ENCODE results near the gene ARHGAP21. TPM values are rescaled to one million over a fixed set of nuclear protein-coding genes. Genes with fewer than 3 reads are reported as not detected.

Gene ARHGAP21
- total and polyA plus RNA-seq, 2 experiments from 2014 or later: 15.3 to 44.5 TPM

- H3K36me3 ChIP-seq (ENCODE audit: insufficient read depth): no peaks in the 10 kb centered on the region
- Mint-ChIP-seq H3K4me3 (no peak overlapping the region), H3K36me3 (ENCODE audit: low read depth) (no peaks in the 10 kb centered on the region), H3K9me3 (no peaks in the 10 kb centered on the region), H3K4me1 (peaks cover 26% of the 10 kb centered on the region), H3K27me3 (ENCODE audit: insufficient read depth, low read depth, poor library complexity) (peaks cover 8% of the 10 kb centered on the region), H3K27ac (no peak overlapping the region)
- no peaks in the 10 kb centered on the region for H3K27me3 ChIP-seq (ENCODE audit: insufficient read depth)
- H3K9me2 ChIP-seq (ENCODE audit: insufficient read depth): no peaks in the 10 kb centered on the region
- no peak overlapping the region for H3K4me3 ChIP-seq
- H2AFZ ChIP-seq: no peak overlapping the region
- no peaks in the 10 kb centered on the region for H4K20me1 ChIP-seq (replicated peaks; ENCODE audit: insufficient read depth)
- peaks cover 15% of the 10 kb centered on the region for H3K4me1 ChIP-seq (ENCODE audit: insufficient read depth)
- ATAC-seq: no peak
- H3F3A ChIP-seq (replicated peaks; ENCODE audit: low read depth): no peaks in the 10 kb centered on the region
- no peak for DNase-seq (ENCODE audit: low spot score)
- no peak for TF ChIP-seq EZH2 (IDR thresholded peaks at IDR 0.05; ENCODE audit: low read depth, unreplicated experiment)
- TF ChIP-seq REST (IDR thresholded peaks at IDR 0.05; ENCODE audit: unreplicated experiment): no peak
- no peak for TF ChIP-seq CREB1 (CRISPR knock-in tag; IDR thresholded peaks at IDR 0.05; ENCODE audit: low read depth)
- no peak for TF ChIP-seq EZH2phosphoT487 (IDR thresholded peaks at IDR 0.05; ENCODE audit: unreplicated experiment)
- TF ChIP-seq ZNF331 (CRISPR knock-in tag; IDR thresholded peaks at IDR 0.05; ENCODE audit: low read depth): no peak
- TF ChIP-seq ZNF114 (CRISPR knock-in tag; IDR thresholded peaks at IDR 0.05): no peak
- no peak for TF ChIP-seq ZNF462 (CRISPR knock-in tag; IDR thresholded peaks at IDR 0.05)
- no peak for TF ChIP-seq POLR2AphosphoS5 (IDR thresholded peaks at IDR 0.05; ENCODE audit: low read depth)
- no peak for TF ChIP-seq NANOG (IDR thresholded peaks at IDR 0.05; ENCODE audit: borderline replicate concordance)
- no peak for TF ChIP-seq STAT1 (IDR thresholded peaks at IDR 0.05; ENCODE audit: unreplicated experiment)
- TF ChIP-seq JUNB (IDR thresholded peaks at IDR 0.05; ENCODE audit: unreplicated experiment): no peak
- no peak for TF ChIP-seq ETS1 (IDR thresholded peaks at IDR 0.05)
- TF ChIP-seq CTCF (conservative IDR thresholded peaks at IDR 0.05; ENCODE audit: low read depth in 2 of 2): no peak
- H3K4me2 ChIP-seq: no peak overlapping the region
- no peak overlapping the region for H3K27ac ChIP-seq (ENCODE audit: low read depth)
- H3K79me2 ChIP-seq (replicated peaks; ENCODE audit: insufficient read depth): no peaks in the 10 kb centered on the region
Observed at GRCh38 chr10:24553051-24553612, 170.6 kb downstream of the ARHGAP21 start.

Data from GM23338 (cell line).